OCI-LY3 (cell line): ENCODE results near the gene ANKRD10.

Source experiments
- H2AFZ ChIP-seq: fragments of 200-600, 300-600 bp; shearing (Covaris generic); 2 replicates; pipeline ENCODE4 v1.6.0; 2014; ENCODE audit warnings: antibody characterized with exemption, low read depth, low read length
- H3K27ac ChIP-seq: fragments of 200-600, 300-600 bp; sonication (generic); 2 replicates; pipeline ENCODE4 v1.5.1; 2014; ENCODE audit warnings: mild to moderate bottlenecking, low read length, moderate library complexity, mixed read lengths
- H3K27me3 ChIP-seq: fragments of 200-600, 300-600 bp; sonication (generic); 2 replicates; pipeline ENCODE4 v1.6.1; 2014; ENCODE audit warnings: low read depth, low read length, mixed read lengths
- H3K36me3 ChIP-seq: fragments of 200-600, 300-600 bp; sonication (generic); replicated peaks from 2 replicates; pipeline ENCODE3; 2014; ENCODE audit warnings: low read depth, low read length, mixed read lengths
- H3K4me1 ChIP-seq: fragments of 300-600, 200-600 bp; sonication (generic); 2 replicates; pipeline ENCODE4 v1.6.1; 2014; ENCODE audit warnings: low read length, mixed read lengths
- H3K4me2 ChIP-seq: fragments of 200-600, 300-600 bp; sonication (generic); 2 replicates; pipeline ENCODE4 v1.6.1; 2014; ENCODE audit warnings: low read length, mixed read lengths
- H3K4me3 ChIP-seq: fragments of 300-600, 200-600 bp; sonication (generic); 2 replicates; pipeline ENCODE4 v1.5.1; 2014; ENCODE audit warnings: antibody characterized with exemption, mild to moderate bottlenecking, low read length, moderate library complexity
- H3K79me2 ChIP-seq: fragments of 300-600, 200-600 bp; shearing (Covaris generic); 2 replicates; pipeline ENCODE4 v1.6.1; 2014; ENCODE audit warnings: mild to moderate bottlenecking, low read length, mixed read lengths
- H3K9ac ChIP-seq: fragments of 300-600, 200-600 bp; shearing (Covaris generic); 2 replicates; pipeline ENCODE4 v1.6.0; 2014; ENCODE audit warnings: mild to moderate bottlenecking, low read length, moderate library complexity
- H3K9me3 ChIP-seq: fragments of 200-600, 300-600 bp; shearing (Covaris generic); 2 replicates; pipeline ENCODE4 v1.6.1; 2014; ENCODE audit warnings: low read length, mixed read lengths; ENCODE audit not compliant: insufficient read depth
- H4K20me1 ChIP-seq: fragments of 200-600, 300-600 bp; sonication (generic); 2 replicates; pipeline ENCODE4 v1.6.1; 2016; ENCODE audit warnings: low read length, mixed read lengths; ENCODE audit not compliant: insufficient read depth
- CTCF ChIP-seq: fragments of 200-600, 300-600 bp; sonication (generic); IDR thresholded peaks from 2 replicates; pipeline ENCODE4 v1.5.1; 2014; ENCODE audit warnings: antibody characterized with exemption, low read length, low read depth
- EZH2phosphoT487 ChIP-seq: fragments of 200-600 bp; shearing (Covaris generic); IDR thresholded peaks from 2 replicates; pipeline ENCODE4 v1.6.1; 2018; ENCODE audit warnings: antibody characterized with exemption, mixed run types, low read depth

The ANKRD10 gene

GRCh38 chr13:110914331-110915056 lies 375 bp downstream of the ANKRD10 start:
- H3K27me3 ChIP-seq, result no peaks in the 10 kb centered on the region
- peaks cover 36% of the 10 kb centered on the region for H3K4me1 ChIP-seq
- H4K20me1 ChIP-seq, result peaks cover 46% of the 10 kb centered on the region
- no peaks in the 10 kb centered on the region for H3K9me3 ChIP-seq
- no peak for TF ChIP-seq EZH2phosphoT487
- no peak for TF ChIP-seq CTCF
- peaks cover 75% of the 10 kb centered on the region for H3K79me2 ChIP-seq
- H3K27ac ChIP-seq, result peak overlapping the region; percentile 88
- H2AFZ ChIP-seq, result no peak overlapping the region; the same call in 1 of the 2 replicates
- H3K4me3 ChIP-seq, result peak overlapping the region; percentile 87
- peak overlapping the region; percentile 93 for H3K9ac ChIP-seq
- H3K4me2 ChIP-seq, result peak overlapping the region; percentile 91
- H3K36me3 ChIP-seq, result peaks cover 32% of the 10 kb centered on the region

- TF ChIP-seq EZH2phosphoT487 (no peak), CTCF (no peak)
- peak overlapping the region; percentile 91 for H3K4me2 ChIP-seq
- H3K27me3 ChIP-seq, result no peaks in the 10 kb centered on the region
- H3K79me2 ChIP-seq, result peaks cover 78% of the 10 kb centered on the region
- H4K20me1 ChIP-seq, result peaks cover 51% of the 10 kb centered on the region
- H3K4me3 ChIP-seq, result peak overlapping the region; percentile 87
- no peaks in the 10 kb centered on the region for H3K9me3 ChIP-seq
- no peak overlapping the region for H2AFZ ChIP-seq
- peak overlapping the region; percentile 93 for H3K9ac ChIP-seq
- H3K27ac ChIP-seq, result peak overlapping the region; percentile 88
- H3K36me3 ChIP-seq, result peaks cover 36% of the 10 kb centered on the region
- peaks cover 34% of the 10 kb centered on the region for H3K4me1 ChIP-seq
Measured at GRCh38 chr13:110914081-110914330, 863 bp downstream of the ANKRD10 start.

- Histone ChIP-seq H3K9me3 (no peaks in the 10 kb centered on the region), H2AFZ (no peak overlapping the region), H3K4me1 (peaks cover 31% of the 10 kb centered on the region), H3K4me2 (peak overlapping the region; percentile 91), H3K36me3 (peaks cover 39% of the 10 kb centered on the region), H3K27ac (peak overlapping the region; percentile 88), H4K20me1 (peaks cover 56% of the 10 kb centered on the region), H3K79me2 (peaks cover 81% of the 10 kb centered on the region), H3K27me3 (no peaks in the 10 kb centered on the region), H3K4me3 (peak overlapping the region; percentile 87), H3K9ac (peak overlapping the region; percentile 93)
- TF ChIP-seq CTCF (no peak), EZH2phosphoT487 (no peak)
Measured at GRCh38 chr13:110913322-110914080, 1.4 kb downstream of the ANKRD10 start.

GRCh38 chr13:110912651-110913051 lies 2.2 kb downstream of the ANKRD10 start:
- peaks cover 31% of the 10 kb centered on the region for H3K4me1 ChIP-seq
- H4K20me1 ChIP-seq, result peaks cover 65% of the 10 kb centered on the region
- H2AFZ ChIP-seq, result no peak overlapping the region
- peaks cover 89% of the 10 kb centered on the region for H3K79me2 ChIP-seq
- no peaks in the 10 kb centered on the region for H3K9me3 ChIP-seq
- 0 out of 2 replicates have a peak overlapping the region, but pooled peaks have one; percentile 88 for H3K27ac ChIP-seq
- no peaks in the 10 kb centered on the region for H3K27me3 ChIP-seq
- peak overlapping the region; percentile 91 for H3K4me2 ChIP-seq
- peak overlapping the region; percentile 87 for H3K4me3 ChIP-seq
- TF ChIP-seq CTCF (no peak), EZH2phosphoT487 (no peak)
- peaks cover 45% of the 10 kb centered on the region for H3K36me3 ChIP-seq
- peak overlapping the region; percentile 93 for H3K9ac ChIP-seq
